ENCODE data around the gene EEF1AKMT4.

Gene EEF1AKMT4

GRCh38 chr3:184277366-184277765, 27.9 kb downstream of the EEF1AKMT4 start:
- no peak for TF ChIP-seq CTCF (conservative IDR thresholded peaks at IDR 0.05)
- TF ChIP-seq ZFX (IDR thresholded peaks at IDR 0.05): no peak
- no peak overlapping the region for H3K27ac ChIP-seq

- no peak for TF ChIP-seq ZFX (IDR thresholded peaks at IDR 0.05)
- TF ChIP-seq CTCF (conservative IDR thresholded peaks at IDR 0.05): no peak
- H3K27ac ChIP-seq: no peak overlapping the region
Measured at GRCh38 chr3:184282941-184283340, 33.5 kb downstream of the EEF1AKMT4 start.

DNA sequence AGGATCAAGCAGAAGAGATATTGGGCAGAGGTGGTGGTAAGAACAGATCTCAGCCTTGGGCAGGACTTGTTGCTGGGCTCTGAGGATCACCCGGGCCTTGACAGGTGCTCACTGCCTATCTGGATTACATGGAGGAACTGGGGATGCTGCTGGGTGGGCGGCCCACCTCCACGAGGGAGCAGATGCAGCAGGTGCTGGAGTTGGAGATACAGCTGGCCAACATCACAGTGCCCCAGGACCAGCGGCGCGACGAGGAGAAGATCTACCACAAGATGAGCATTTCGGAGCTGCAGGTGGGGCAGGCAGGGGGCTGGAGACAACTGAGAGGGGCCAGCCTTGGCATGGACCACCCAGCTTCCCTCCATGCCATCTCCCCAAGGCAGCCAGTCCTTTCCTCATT, 34.2 kb downstream of the EEF1AKMT4 start:
- TF ChIP-seq CTCF (conservative IDR thresholded peaks at IDR 0.05): no peak
- TF ChIP-seq ZFX (IDR thresholded peaks at IDR 0.05): no peak

DNA sequence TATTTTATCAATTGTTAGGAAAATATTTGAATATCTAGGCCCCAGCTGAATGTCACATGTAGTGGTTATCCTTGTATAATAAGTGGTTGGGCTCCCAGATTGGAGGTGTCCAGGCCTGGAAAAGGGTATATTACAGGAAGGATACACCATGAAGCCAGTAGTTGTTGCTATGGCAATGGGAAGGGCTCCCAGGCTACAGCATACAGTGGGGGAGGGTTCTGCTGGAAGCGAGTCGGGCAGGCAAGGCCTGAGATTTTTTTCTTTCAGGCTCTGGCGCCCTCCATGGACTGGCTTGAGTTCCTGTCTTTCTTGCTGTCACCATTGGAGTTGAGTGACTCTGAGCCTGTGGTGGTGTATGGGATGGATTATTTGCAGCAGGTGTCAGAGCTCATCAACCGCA, 35.2 kb downstream of the EEF1AKMT4 start:
- no peak for TF ChIP-seq ZFX (IDR thresholded peaks at IDR 0.05)
- TF ChIP-seq CTCF (conservative IDR thresholded peaks at IDR 0.05): no peak; the same call in 1 of the 2 replicates
- H3K27ac ChIP-seq: no peak overlapping the region

More for the DNA sequence above, 34.2 kb downstream of the EEF1AKMT4 start:
- H3K27ac ChIP-seq: no peak overlapping the region

- no peak overlapping the region for H3K27ac ChIP-seq
- TF ChIP-seq ZFX (IDR thresholded peaks at IDR 0.05): no peak
- peak; percentile 90 for TF ChIP-seq CTCF (conservative IDR thresholded peaks at IDR 0.05)
Measured at GRCh38 chr3:184289426-184289938, 40.0 kb downstream of the EEF1AKMT4 start.

DNA sequence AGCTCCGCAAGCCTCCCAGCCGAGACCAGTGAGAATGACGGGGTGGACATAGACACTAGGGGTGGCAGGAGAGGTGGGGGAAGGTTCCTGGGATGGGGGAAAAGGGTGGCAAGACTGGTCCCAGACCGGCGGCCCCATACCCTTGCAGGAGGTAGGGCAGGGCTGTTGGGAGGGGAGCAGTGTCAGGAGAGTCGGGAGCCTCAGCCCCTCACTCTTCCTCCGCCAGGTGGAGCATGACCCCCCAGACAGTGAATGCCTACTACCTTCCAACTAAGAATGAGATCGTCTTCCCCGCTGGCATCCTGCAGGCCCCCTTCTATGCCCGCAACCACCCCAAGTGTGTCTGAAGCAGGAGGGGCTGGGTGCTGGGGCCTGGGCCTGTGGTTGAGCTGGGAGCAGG, 40.9 kb downstream of the EEF1AKMT4 start:
- TF ChIP-seq CTCF (conservative IDR thresholded peaks at IDR 0.05): no peak
- no peak for TF ChIP-seq ZFX (IDR thresholded peaks at IDR 0.05)
- no peak overlapping the region for H3K27ac ChIP-seq

GRCh38 chr3:184291044-184291737, 41.7 kb downstream of the EEF1AKMT4 start:
- TF ChIP-seq CTCF (conservative IDR thresholded peaks at IDR 0.05) (no peak), ZFX (IDR thresholded peaks at IDR 0.05) (no peak)
- H3K27ac ChIP-seq: no peak overlapping the region
